Activated CD8-positive, alpha-beta T cell treated with anti-CD3 and anti-CD28 coated beads, Interleukin-2, amount 10 ng/mL, durations not matched to agents 7 days and 5 days (primary cell): ENCODE data around the gene SPEM3. TPM values are rescaled to one million over a fixed set of nuclear protein-coding genes. Genes with fewer than 3 reads are reported as not detected.
A peak's percentile ranks its signal among the peaks of the same experiment; 100 is the strongest.

Source experiments
- ATAC-seq: fragments of 150-1000 bp; cut with Tn5 transposase; one replicate; pipeline ENCODE4 v1.10.0; 2021; ENCODE audit warnings: moderate library complexity
- CTCF ChIA-PET: fragments of 350-600 bp; sonication (Branson Sonifier 250); formaldehyde crosslinking; loops from one replicate; lab custom pipeline; 2021; ENCODE audit warnings: antibody characterized with exemption; lab: Charles Lee
- POLR2A ChIA-PET: fragments of 350-600 bp; sonication (Branson Sonifier 250); formaldehyde crosslinking; loops from one replicate; lab custom pipeline; 2021; ENCODE audit warnings: antibody characterized with exemption; lab: Charles Lee
- DNase-seq: peaks from one replicate; pipeline ENCODE4 v3.0.0-alpha.2; 2020
- H3K27ac Mint-ChIP-seq: one replicate; pipeline ENCODE4 v1.8.0; 2021; ENCODE audit warnings: mild to moderate bottlenecking, mixed read lengths
- H3K27me3 Mint-ChIP-seq: one replicate; pipeline ENCODE4 v1.8.0; 2021; ENCODE audit warnings: low read depth, mixed read lengths
- H3K36me3 Mint-ChIP-seq: one replicate; pipeline ENCODE4 v1.8.0; 2021; ENCODE audit warnings: low read depth, mixed read lengths
- H3K4me1 Mint-ChIP-seq: one replicate; pipeline ENCODE4 v1.8.0; 2021; ENCODE audit warnings: low read depth, mixed read lengths
- H3K4me3 Mint-ChIP-seq: one replicate; pipeline ENCODE4 v1.8.0; 2021; ENCODE audit warnings: mild to moderate bottlenecking, mixed read lengths
- H3K9me3 Mint-ChIP-seq: one replicate; pipeline ENCODE4 v1.8.0; 2022; ENCODE audit warnings: mixed read lengths; ENCODE audit not compliant: insufficient read depth
- total RNA-seq, 2 experiments: library from RNA; stranded (reverse); gene quantifications; one replicate each; pipeline ENCODE4 v1.2.3, GENCODE V29; 2021

SPEM3 gene
- total RNA-seq: not detected

DNA sequence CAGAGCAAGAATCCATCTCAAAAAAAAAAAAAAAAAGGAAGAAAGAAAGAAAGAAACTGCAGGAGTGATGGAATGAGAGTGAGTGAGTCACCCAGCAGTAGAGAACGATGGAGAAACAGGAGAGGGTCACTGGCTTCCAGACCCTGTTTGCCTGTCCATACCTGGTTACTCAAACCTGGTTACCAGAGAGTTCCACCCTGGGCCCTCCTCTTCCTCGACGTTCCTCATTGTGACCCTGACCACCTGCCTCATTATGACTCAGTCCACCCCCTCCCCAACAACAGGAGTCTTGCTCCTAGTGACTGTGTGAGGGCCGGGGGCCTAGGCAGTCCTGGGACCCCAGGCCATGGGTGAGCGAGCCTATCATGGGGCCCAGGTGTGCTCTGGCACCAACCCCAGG, at the start of gene SPEM3:
Gene SPEM3, plus strand, starts transcription at position 301 of the 400 bp plus-strand sequence. Its CDS starts 46 bp downstream, at position 347.
- no peaks in the 10 kb centered on the region for H3K4me1 Mint-ChIP-seq
- no peak within 1 kb of the TSS for H3K27ac Mint-ChIP-seq
- ChIA-PET CTCF (no interaction called here), POLR2A (no interaction called here)
- DNase-seq (no peak), ATAC-seq (no peak)
- no peaks in the 10 kb centered on the region for H3K27me3 Mint-ChIP-seq
- no peaks in the 10 kb centered on the region for H3K36me3 Mint-ChIP-seq
- no peak within 1 kb of the TSS for H3K4me3 Mint-ChIP-seq
- H3K9me3 Mint-ChIP-seq: no peaks in the 10 kb centered on the region

DNA sequence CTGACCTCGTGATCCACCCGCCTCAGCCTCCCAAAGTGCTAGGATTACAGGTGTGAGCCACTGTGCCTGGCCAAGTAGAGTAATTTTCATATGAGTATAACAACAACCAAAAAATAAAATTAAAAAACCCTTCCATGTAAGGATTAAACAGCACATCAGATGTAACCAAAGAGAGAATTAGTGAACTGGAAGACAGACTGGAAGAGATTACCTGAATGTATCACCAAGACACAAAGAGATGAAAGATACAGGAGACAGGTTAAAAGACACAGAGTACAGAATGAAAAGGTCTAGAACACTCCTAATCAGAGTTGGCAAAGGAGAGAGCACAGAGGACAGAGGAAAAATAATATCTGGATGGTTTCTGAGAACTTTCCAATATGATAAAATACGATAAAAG, 49.5 kb upstream of the SPEM3 start:
- POLR2A ChIA-PET: no interaction called here
- CTCF ChIA-PET: no interaction called here
- Mint-ChIP-seq H3K27me3 (peaks cover 39% of the 10 kb centered on the region), H3K27ac (no peak overlapping the region), H3K4me3 (no peak overlapping the region), H3K36me3 (no peaks in the 10 kb centered on the region), H3K9me3 (no peaks in the 10 kb centered on the region), H3K4me1 (peaks cover 2% of the 10 kb centered on the region)
- DNase-seq (no peak), ATAC-seq (no peak)

DNA sequence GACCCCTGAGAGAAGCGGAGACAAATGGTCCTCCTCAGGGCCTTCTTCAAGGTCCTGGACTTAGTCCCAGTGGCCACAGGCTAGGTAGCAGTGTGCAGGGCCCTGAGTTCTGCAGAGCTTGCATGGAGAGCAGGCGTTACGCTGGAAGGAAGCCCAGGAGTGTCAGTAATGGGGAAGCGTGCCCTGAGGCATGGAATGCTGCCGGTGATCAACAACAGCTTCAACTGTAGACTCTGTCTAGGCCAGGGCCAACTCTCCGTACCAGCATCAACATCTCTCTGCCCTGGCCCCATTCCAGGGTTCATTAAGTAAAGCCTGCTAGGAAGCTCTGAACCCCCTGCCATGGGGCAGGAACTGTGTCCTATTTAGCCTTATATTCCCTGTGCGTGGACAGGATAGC, 48.3 kb upstream of the SPEM3 start:
- Mint-ChIP-seq H3K27ac (no peak overlapping the region), H3K4me3 (no peak overlapping the region), H3K36me3 (no peaks in the 10 kb centered on the region), H3K4me1 (peaks cover 8% of the 10 kb centered on the region), H3K27me3 (peaks cover 39% of the 10 kb centered on the region), H3K9me3 (no peaks in the 10 kb centered on the region)
- ATAC-seq (no peak), DNase-seq (no peak)
- POLR2A ChIA-PET: no interaction called here
- CTCF ChIA-PET: no interaction called here

DNA sequence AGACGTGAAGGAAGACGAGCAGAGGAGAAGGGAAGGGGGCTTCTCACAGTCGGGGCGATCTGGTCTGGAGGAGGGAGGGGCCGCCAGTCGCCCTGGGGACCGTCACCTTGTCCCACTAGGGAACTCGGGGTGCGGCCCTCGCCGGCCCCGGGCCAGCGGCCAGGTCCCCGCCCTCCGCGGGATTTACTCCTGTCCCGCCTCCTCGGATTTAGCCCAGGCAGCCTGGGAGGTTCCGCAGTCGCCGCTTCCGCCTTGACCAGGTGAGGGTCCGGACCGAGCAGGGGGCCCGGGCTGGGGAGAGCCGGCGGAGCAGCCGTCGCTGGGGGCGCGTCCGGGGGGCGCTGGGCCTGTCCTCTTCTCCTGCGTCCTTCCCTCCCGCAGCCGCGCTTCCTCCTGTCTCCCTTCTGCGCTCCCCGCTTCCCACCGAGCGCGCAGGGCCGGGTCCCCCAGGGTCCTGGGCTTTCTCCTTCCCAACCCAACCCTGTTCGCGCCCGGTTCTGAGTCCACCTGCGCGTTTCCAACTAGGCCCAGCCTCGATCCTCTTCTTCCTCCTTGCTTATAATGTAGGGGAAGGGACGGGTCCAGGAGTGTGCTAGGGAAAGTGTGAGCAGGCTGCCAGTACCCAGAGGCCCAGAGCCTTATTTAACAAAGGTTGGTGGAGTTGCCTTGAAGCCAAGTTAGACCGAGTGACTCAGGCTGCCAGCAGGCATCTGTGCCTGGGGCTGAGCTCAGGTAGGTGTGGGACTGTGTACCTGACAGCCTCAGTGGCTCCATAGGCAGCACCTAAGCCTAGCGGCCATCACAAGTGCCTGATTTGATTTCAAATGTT, 47.6 kb upstream of the SPEM3 start, which contains the start of gene TNK1:
Gene TNK1, plus strand, starts transcription at position 235 of the 829 bp plus-strand sequence. CDS start 1,838 bp downstream, outside the sequence.
- no peak within 1 kb of the TSS for H3K27ac Mint-ChIP-seq
- DNase-seq (no peak), ATAC-seq (no peak)
- peaks cover 8% of the 10 kb centered on the region for H3K4me1 Mint-ChIP-seq
- H3K27me3 Mint-ChIP-seq: peaks cover 39% of the 10 kb centered on the region
- H3K4me3 Mint-ChIP-seq: no peak within 1 kb of the TSS
- ChIA-PET POLR2A (no interaction called here), CTCF (interaction anchor here (1.8 kb wide), 1 partner anchor 179 kb away, joined by 6 read pairs; no protein-coding TSS in a partner anchor)
- no peaks in the 10 kb centered on the region for H3K9me3 Mint-ChIP-seq
- H3K36me3 Mint-ChIP-seq: no peaks in the 10 kb centered on the region

DNA sequence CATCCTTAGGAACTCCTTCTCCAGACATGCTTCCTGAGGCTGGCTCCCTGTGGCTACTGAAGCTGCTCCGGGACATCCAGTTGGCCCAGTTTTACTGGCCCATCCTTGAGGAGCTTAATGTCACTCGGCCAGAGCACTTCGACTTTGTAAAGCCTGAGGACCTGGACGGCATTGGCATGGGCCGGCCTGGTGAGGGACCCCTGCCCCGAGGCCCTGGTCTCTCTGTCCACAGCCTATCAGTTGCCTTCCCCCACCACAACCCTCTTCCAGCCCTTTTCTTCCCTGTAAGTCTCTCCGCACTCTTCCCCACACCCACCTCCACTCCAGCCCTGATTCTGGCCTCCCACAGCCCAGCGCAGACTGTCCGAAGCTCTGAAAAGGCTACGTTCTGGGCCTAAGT, 45.8 kb upstream of the SPEM3 start:
- Mint-ChIP-seq H3K4me1 (peaks cover 8% of the 10 kb centered on the region), H3K36me3 (no peaks in the 10 kb centered on the region), H3K27me3 (peaks cover 33% of the 10 kb centered on the region), H3K27ac (no peak overlapping the region), H3K9me3 (no peaks in the 10 kb centered on the region), H3K4me3 (peak overlapping the region; percentile 27)
- ChIA-PET POLR2A (no interaction called here), CTCF (interaction anchor here (1.1 to 1.8 kb wide), 4 partner anchors 29 to 177 kb away, joined by 3 to 6 read pairs (median 4); no protein-coding TSS in a partner anchor)
- DNase-seq: no peak
- ATAC-seq: no peak

DNA sequence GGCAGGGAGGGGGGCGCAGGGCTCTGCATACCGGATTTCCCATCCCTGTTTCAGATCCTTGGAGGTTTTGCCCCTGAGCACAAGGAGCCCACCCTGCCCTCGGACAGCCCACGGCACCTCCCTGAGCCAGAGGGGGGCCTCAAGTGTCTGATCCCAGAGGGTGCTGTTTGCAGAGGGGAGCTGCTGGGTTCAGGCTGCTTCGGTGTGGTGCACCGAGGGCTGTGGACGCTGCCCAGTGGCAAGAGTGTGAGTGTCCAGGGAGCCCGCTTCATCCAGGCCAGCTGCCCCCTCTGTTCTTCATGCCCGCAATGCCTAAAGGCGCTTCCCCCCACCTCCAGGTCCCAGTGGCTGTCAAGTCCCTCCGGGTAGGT, 45.3 kb upstream of the SPEM3 start:
- Mint-ChIP-seq H3K4me1 (peaks cover 8% of the 10 kb centered on the region), H3K4me3 (no peak overlapping the region), H3K9me3 (no peaks in the 10 kb centered on the region), H3K27ac (no peak overlapping the region), H3K36me3 (no peaks in the 10 kb centered on the region), H3K27me3 (peaks cover 33% of the 10 kb centered on the region)
- ChIA-PET POLR2A (interaction anchor here (1.0 to 1.5 kb wide), 3 partner anchors 23 to 101 kb away, joined by 3 to 5 read pairs (median 4); partner anchors contain the start of genes FGF11 and POLR2A), CTCF (interaction anchor here (1.3 to 1.9 kb wide), 4 partner anchors 30 to 177 kb away, joined by 3 to 6 read pairs (median 5); no protein-coding TSS in a partner anchor)
- ATAC-seq (no peak), DNase-seq (no peak)

DNA sequence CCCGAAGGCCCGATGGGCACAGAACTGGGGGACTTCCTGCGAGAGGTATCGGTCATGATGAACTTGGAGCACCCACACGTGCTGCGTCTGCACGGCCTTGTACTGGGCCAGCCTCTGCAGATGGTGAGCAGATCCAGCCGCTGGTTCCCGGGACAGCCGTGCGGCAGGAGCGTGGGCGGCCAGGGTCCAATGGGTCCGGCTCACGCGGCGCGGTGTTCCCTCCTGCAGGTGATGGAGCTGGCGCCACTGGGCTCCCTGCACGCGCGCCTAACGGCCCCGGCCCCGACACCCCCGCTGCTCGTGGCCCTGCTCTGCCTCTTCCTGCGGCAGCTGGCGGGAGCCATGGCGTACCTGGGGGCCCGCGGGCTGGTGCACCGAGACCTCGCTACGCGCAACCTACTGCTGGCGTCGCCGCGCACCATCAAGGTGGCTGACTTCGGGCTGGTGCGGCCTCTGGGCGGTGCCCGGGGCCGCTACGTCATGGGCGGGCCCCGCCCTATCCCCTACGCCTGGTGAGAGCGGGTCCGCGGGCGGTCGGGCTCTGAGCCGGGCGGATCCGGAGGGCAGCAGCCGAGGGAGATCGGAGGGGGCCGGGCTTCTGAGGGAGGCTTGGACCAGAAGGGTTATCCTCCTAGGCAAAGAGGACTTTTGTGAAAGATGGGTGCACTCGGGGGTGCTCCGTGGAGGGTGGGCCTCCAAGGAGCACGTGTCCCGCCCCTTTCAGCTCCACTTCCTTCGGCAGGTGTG, 44.7 kb upstream of the SPEM3 start:
- Mint-ChIP-seq H3K9me3 (no peaks in the 10 kb centered on the region), H3K4me3 (peak overlapping the region; percentile 75), H3K4me1 (peaks cover 8% of the 10 kb centered on the region), H3K36me3 (peaks cover under 1% of the 10 kb centered on the region), H3K27ac (peak overlapping the region; percentile 87), H3K27me3 (peaks cover 33% of the 10 kb centered on the region)
- POLR2A ChIA-PET: interaction anchor here (0.6 to 1.5 kb wide), 6 partner anchors 20 to 134 kb away, joined by 3 to 5 read pairs (median 4); partner anchors contain the start of genes FGF11, POLR2A and TMEM256
- peak; percentile 98 for ATAC-seq
- DNase-seq: peak; percentile 82
- CTCF ChIA-PET: interaction anchor here (0.8 to 1.9 kb wide), 6 partner anchors 27 to 177 kb away, joined by 3 to 6 read pairs (median 4); no protein-coding TSS in a partner anchor

DNA sequence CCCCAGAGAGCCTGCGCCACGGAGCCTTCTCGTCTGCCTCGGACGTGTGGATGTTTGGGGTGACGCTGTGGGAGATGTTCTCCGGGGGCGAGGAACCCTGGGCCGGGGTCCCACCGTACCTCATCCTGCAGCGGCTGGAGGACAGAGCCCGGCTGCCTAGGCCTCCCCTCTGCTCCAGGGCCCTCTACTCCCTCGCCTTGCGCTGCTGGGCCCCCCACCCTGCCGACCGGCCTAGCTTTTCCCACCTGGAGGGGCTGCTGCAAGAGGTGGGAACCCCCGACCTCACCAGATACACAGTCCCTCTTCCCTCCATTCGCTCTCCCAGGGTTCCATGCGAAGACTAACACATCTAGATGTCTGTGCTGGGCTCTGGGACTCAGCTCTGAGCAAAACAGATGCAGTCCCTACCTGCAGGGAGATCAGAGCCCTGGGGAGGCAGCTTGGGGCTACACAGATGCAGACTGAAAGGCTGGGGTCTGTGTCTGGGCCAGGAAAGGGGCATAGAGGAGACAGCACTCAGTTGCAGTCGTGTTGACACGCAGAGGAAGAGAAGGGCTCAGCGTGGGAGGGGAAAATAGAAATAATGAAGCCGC, 44.1 kb upstream of the SPEM3 start:
- Mint-ChIP-seq H3K36me3 (peaks cover 7% of the 10 kb centered on the region), H3K4me1 (peaks cover 10% of the 10 kb centered on the region), H3K27me3 (peaks cover 27% of the 10 kb centered on the region), H3K27ac (peak overlapping the region; percentile 87), H3K4me3 (peak overlapping the region; percentile 75), H3K9me3 (no peaks in the 10 kb centered on the region)
- CTCF ChIA-PET: interaction anchor here (0.8 to 2.0 kb wide), 6 partner anchors 28 to 176 kb away, joined by 3 to 7 read pairs (median 4); no protein-coding TSS in a partner anchor
- no peak for ATAC-seq
- no peak for DNase-seq
- POLR2A ChIA-PET: interaction anchor here (0.7 to 1.5 kb wide), 5 partner anchors 19 to 135 kb away, joined by 3 to 5 read pairs (median 4); partner anchors contain the start of genes FGF11, POLR2A and TMEM256

DNA sequence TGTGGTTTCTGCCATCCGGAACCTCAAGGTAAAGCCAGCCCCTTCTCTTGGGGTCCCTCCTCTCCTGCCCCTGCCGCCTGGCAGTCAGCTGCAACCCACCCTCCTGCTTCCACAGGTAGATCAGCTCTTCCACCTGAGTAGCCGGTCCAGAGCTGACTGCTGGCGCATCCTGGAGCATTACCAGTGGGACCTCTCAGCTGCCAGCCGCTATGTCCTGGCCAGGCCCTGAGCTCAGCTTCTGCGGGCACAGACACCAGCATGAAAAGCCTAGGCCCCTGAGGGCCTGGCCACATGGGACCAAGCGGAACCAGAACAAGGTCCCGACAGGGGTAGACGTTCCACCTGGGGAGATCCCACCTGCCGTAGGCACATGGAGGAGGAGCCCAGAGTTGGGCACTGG, 39.8 kb upstream of the SPEM3 start:
- CTCF ChIA-PET: no interaction called here

DNA sequence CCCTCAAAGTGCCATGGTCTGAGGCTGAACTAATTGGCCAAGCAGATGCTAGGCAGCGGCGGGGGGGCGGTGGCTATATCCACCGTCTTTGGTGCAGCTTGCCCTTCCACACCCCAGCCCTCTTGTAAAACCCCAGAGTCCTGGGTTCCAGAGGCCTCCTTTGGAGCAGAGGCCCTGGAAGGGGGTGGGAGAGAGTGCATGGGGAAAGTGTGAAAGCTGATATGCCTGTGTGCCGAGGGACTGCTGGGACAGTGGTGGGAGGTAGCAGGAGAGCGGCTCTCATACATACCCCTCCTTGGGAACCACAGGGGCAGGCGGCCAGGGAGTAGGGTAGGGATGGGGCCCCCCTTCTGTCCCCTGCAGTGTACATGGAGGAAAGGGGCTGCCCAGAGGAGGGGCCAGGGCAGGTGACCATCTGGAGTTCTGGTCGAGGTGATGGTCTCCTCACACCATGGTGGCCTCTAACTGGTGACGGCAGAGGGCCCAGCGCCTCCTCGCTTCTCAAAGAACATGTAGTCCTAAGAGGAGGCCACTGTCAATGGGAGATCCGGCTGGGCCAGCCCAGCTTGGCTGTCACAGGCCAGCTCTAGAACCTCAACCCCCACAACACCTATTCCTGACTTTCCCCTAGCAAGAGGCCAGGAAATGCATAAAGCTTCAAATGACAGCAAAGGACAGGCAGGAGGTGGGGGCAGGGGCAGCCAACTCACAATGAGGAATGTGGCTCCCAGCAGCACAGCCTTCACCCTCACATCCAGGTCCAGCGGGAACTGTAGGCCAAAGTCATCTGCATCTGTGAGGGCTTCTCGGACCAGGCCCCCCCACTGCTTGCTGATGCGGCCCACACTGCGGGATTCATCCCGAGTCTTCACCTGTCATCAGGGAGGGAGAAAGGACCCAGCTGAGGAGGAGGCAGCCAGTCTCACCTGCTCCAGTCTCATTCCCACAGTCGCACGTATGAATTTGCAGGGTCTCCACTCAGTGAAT, 38.4 kb upstream of the SPEM3 start:
- CTCF ChIA-PET: interaction anchor here (1.4 kb wide), 1 partner anchor 297 kb away, joined by 3 read pairs; the partner anchor contains the start of gene TP53
- H3K4me3 Mint-ChIP-seq: no peak overlapping the region
- ATAC-seq: no peak
- peaks cover 26% of the 10 kb centered on the region for H3K4me1 Mint-ChIP-seq
- no peaks in the 10 kb centered on the region for H3K9me3 Mint-ChIP-seq
- no peak for DNase-seq
- POLR2A ChIA-PET: no interaction called here
- H3K27ac Mint-ChIP-seq: no peak overlapping the region
- peaks cover 33% of the 10 kb centered on the region for H3K36me3 Mint-ChIP-seq
- H3K27me3 Mint-ChIP-seq: no peaks in the 10 kb centered on the region

More for the DNA sequence above, 39.8 kb upstream of the SPEM3 start:
- no peak for ATAC-seq
- no peak for DNase-seq
- Mint-ChIP-seq H3K27me3 (no peaks in the 10 kb centered on the region), H3K4me3 (no peak overlapping the region), H3K4me1 (peaks cover 25% of the 10 kb centered on the region), H3K36me3 (peaks cover 33% of the 10 kb centered on the region), H3K27ac (no peak overlapping the region), H3K9me3 (no peaks in the 10 kb centered on the region)
- POLR2A ChIA-PET: interaction anchor here (1.1 kb wide), 1 partner anchor 11 kb away, joined by 3 read pairs; no protein-coding TSS in a partner anchor
